H54 (cell line): Measurements from ENCODE around the gene DDX5.
"Not testable (repeated sequence)": the region's sequence is repeated elsewhere in the genome, so short reads cannot be mapped to it uniquely, and the experiment has no call there.

Experiments used
- DNase-seq: peaks from one replicate; pipeline ENCODE4 v3.0.0; 2011; ENCODE audit warnings: low spot score, mixed read lengths; ENCODE audit not compliant: insufficient read length
- FAIRE-seq: peaks from 3 replicates; lab custom pipeline; 2011; peaks lifted over from hg19 to GRCh38; lab: Jason Lieb, UNC
- POLR2A ChIP-seq: IDR thresholded peaks from 2 replicates; pipeline ENCODE4 v1.6.1; 2011; ENCODE audit warnings: low read depth, mild to moderate bottlenecking, low read length

Gene DDX5

GRCh38 chr17:64460955-64461354 lies 45.1 kb downstream of the DDX5 start:
- FAIRE-seq, result no peak
- no peak for DNase-seq
- no peak for TF ChIP-seq POLR2A

- FAIRE-seq, DNase-seq: not testable (repeated sequence)
Measured at GRCh38 chr17:64459818-64460217, 46.3 kb downstream of the DDX5 start.

GRCh38 chr17:64459284-64459747 lies 46.8 kb downstream of the DDX5 start:
- peak; percentile 63 for DNase-seq
- no peak for TF ChIP-seq POLR2A
- no peak for FAIRE-seq

GRCh38 chr17:64458756-64459155 lies 47.3 kb downstream of the DDX5 start:
- no peak for DNase-seq
- no peak for TF ChIP-seq POLR2A
- no peak for FAIRE-seq

GRCh38 chr17:64457156-64457555 lies 48.9 kb downstream of the DDX5 start:
- FAIRE-seq (no peak), DNase-seq (no peak)
- no peak for TF ChIP-seq POLR2A

GRCh38 chr17:64455993-64456885 lies 49.9 kb downstream of the DDX5 start:
- DNase-seq (no peak), FAIRE-seq (no peak)
- TF ChIP-seq POLR2A, result no peak

- no peak for TF ChIP-seq POLR2A
- no peak for DNase-seq
- no peak for FAIRE-seq
Measured at GRCh38 chr17:64449545-64449944, 56.5 kb downstream of the DDX5 start.

GRCh38 chr17:64448665-64449512 lies 57.2 kb downstream of the DDX5 start, which contains the start of gene MILR1:
Gene MILR1, plus strand, starts transcription at chr17:64449115. Its CDS starts 54 bp downstream, at chr17:64449169.
- TF ChIP-seq POLR2A, result no peak

More at GRCh38 chr17:64448665-64449512, 57.2 kb downstream of the DDX5 start, which contains the start of gene MILR1:
- no peak for FAIRE-seq
- DNase-seq, result peak; percentile 58
